OCI-LY1 (cell line): ENCODE measurements around the gene AP4S1.
A peak's percentile ranks its signal among the peaks of the same experiment; 100 is the strongest.

Source experiments
- H2AFZ ChIP-seq: fragments of 200-600 bp; sonication (generic), shearing (Covaris generic); 2 replicates; pipeline ENCODE4 v1.6.0; 2014; ENCODE audit warnings: antibody characterized with exemption, mild to moderate bottlenecking, low read length
- H3F3A ChIP-seq: fragments of 200-600 bp; sonication (generic), shearing (Covaris generic); 2 replicates; pipeline ENCODE4 v1.6.0; 2014; ENCODE audit warnings: mild to moderate bottlenecking, antibody characterized with exemption, low read length, moderate library complexity; ENCODE audit not compliant: insufficient read depth
- H3K27ac ChIP-seq: fragments of 200-600 bp; sonication (generic); 2 replicates; pipeline ENCODE4 v1.5.1; 2014; ENCODE audit warnings: low read length, mixed run types, mild to moderate bottlenecking, low read depth; ENCODE audit not compliant: poor library complexity, severe bottlenecking
- H3K27me3 ChIP-seq: fragments of 200-600 bp; sonication (generic); 2 replicates; pipeline ENCODE4 v1.6.0; 2014; ENCODE audit warnings: antibody characterized with exemption, mild to moderate bottlenecking, low read length, moderate library complexity; ENCODE audit not compliant: insufficient read depth
- H3K36me3 ChIP-seq: fragments of 200-600 bp; sonication (generic); 2 replicates; pipeline ENCODE4 v1.6.1; 2014; ENCODE audit warnings: mild to moderate bottlenecking, antibody characterized with exemption, low read length, moderate library complexity, mixed read lengths; ENCODE audit not compliant: insufficient read depth
- H3K4me1 ChIP-seq: fragments of 200-600 bp; sonication (generic); 2 replicates; pipeline ENCODE4 v1.5.1; 2014; ENCODE audit warnings: mild to moderate bottlenecking, low read length, moderate library complexity; ENCODE audit not compliant: insufficient read depth, severe bottlenecking
- H3K4me2 ChIP-seq: fragments of 200-600 bp; sonication (generic), shearing (Covaris generic); 2 replicates; pipeline ENCODE4 v1.6.1; 2014; ENCODE audit warnings: low read length
- H3K4me3 ChIP-seq: fragments of 200-600 bp; sonication (generic); 2 replicates; pipeline ENCODE4 v1.5.1; 2014; ENCODE audit warnings: low read length, low read depth, mild to moderate bottlenecking, mixed read lengths; ENCODE audit not compliant: poor library complexity, severe bottlenecking
- H3K79me2 ChIP-seq: fragments of 200-600 bp; shearing (Covaris generic); 2 replicates; pipeline ENCODE4 v1.6.1; 2016; ENCODE audit warnings: mixed run types, low read length, mixed read lengths; ENCODE audit not compliant: insufficient read depth
- H3K9ac ChIP-seq: fragments of 200-600 bp; sonication (generic), shearing (Covaris generic); 2 replicates; pipeline ENCODE4 v1.6.1; 2014; ENCODE audit warnings: mild to moderate bottlenecking, low read length, mixed read lengths
- H3K9me2 ChIP-seq: fragments of 200-600 bp; sonication (generic), shearing (Covaris generic); 2 replicates; pipeline ENCODE4 v1.6.1; 2014; ENCODE audit warnings: low read depth, mild to moderate bottlenecking, low read length, mixed read lengths
- H3K9me3 ChIP-seq: fragments of 200-600 bp; shearing (Covaris generic); 2 replicates; pipeline ENCODE4 v1.6.1; 2014; ENCODE audit warnings: low read length, mixed read lengths
- H4K20me1 ChIP-seq: fragments of 200-600 bp; sonication (generic), shearing (Covaris generic); 2 replicates; pipeline ENCODE4 v1.6.0; 2016; ENCODE audit warnings: mild to moderate bottlenecking, low read length; ENCODE audit not compliant: insufficient read depth
- EZH2 ChIP-seq: fragments of 200-600 bp; sonication (generic), shearing (Covaris generic); IDR thresholded peaks from 2 replicates; pipeline ENCODE4 v1.8.0; 2017; ENCODE audit warnings: borderline replicate concordance, mixed run types, mild to moderate bottlenecking, antibody characterized with exemption, low read length, moderate library complexity, mixed read lengths
- TF ChIP-seq, protein P1 (sequence below): fragments of 200-600 bp; sonication (generic), shearing (Covaris generic); IDR thresholded peaks from 2 replicates; pipeline ENCODE4 v1.5.1; 2017; ENCODE audit warnings: mild to moderate bottlenecking, antibody characterized with exemption, low read length, moderate library complexity, mixed read lengths

AP4S1 gene

DNA sequence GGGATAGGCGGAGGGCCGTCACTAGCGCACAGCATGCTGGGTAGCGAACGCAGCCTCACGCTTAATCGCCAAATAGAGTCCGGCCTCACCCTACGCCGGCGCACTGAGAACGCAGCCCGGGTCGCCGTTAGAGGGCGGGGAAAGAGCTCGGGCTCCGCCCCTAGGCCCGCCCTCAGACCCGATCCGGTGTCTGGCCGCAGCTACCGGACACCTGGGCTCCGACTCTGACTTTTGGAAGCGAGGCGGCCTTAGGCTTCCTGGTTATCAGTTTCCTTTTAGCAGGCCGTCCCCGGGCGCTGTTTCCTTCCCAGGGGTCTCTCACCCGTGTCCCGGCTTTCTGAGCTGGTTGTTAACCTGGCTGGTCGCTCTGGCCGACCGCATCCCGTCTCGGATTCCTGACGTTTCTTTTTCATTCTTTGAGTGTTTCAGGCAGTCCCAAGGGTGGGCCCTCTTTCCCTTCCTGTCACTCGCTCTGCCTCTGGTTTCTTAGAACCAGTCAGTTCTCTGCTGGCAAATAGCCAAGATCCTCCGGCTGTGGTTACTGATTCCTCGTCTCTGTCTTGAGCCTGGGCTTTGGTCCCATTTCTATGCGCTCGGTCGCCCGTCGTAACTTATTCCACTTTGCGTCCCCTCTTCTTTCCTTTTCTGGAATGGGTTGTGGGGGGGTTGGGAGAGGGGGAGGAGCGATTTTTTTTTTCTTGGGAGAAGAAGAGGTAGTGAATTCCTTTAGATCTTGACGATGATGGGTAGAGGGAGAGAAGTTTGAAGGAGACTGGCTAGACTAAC is 1.2 kb downstream of the AP4S1 start:
- peak overlapping the region; percentile 98 for H3K9ac ChIP-seq
- H3F3A ChIP-seq: no peaks in the 10 kb centered on the region
- H3K9me2 ChIP-seq: no peaks in the 10 kb centered on the region
- no peaks in the 10 kb centered on the region for H3K27me3 ChIP-seq
- peaks cover 36% of the 10 kb centered on the region for H3K4me1 ChIP-seq
- H2AFZ ChIP-seq: no peak overlapping the region
- peaks cover 16% of the 10 kb centered on the region for H3K36me3 ChIP-seq
- no peaks in the 10 kb centered on the region for H4K20me1 ChIP-seq
- peak overlapping the region; percentile 75 for H3K4me2 ChIP-seq
- H3K4me3 ChIP-seq: peak overlapping the region; percentile 95
- TF ChIP-seq, protein P1, sequence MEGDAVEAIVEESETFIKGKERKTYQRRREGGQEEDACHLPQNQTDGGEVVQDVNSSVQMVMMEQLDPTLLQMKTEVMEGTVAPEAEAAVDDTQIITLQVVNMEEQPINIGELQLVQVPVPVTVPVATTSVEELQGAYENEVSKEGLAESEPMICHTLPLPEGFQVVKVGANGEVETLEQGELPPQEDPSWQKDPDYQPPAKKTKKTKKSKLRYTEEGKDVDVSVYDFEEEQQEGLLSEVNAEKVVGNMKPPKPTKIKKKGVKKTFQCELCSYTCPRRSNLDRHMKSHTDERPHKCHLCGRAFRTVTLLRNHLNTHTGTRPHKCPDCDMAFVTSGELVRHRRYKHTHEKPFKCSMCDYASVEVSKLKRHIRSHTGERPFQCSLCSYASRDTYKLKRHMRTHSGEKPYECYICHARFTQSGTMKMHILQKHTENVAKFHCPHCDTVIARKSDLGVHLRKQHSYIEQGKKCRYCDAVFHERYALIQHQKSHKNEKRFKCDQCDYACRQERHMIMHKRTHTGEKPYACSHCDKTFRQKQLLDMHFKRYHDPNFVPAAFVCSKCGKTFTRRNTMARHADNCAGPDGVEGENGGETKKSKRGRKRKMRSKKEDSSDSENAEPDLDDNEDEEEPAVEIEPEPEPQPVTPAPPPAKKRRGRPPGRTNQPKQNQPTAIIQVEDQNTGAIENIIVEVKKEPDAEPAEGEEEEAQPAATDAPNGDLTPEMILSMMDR: no peak
- no peak for TF ChIP-seq EZH2
- H3K27ac ChIP-seq: peak overlapping the region; percentile 68
- H3K9me3 ChIP-seq: no peaks in the 10 kb centered on the region
- H3K79me2 ChIP-seq: peaks cover 41% of the 10 kb centered on the region

GRCh38 chr14:31027847-31028246 is 2.4 kb downstream of the AP4S1 start:
- Histone ChIP-seq H3K36me3 (peaks cover 5% of the 10 kb centered on the region; the same call in 1 of the 2 replicates), H2AFZ (no peak overlapping the region), H3K4me1 (peaks cover 38% of the 10 kb centered on the region), H3K27ac (no peak overlapping the region), H3K9ac (no peak overlapping the region), H3K9me3 (no peaks in the 10 kb centered on the region), H3K27me3 (no peaks in the 10 kb centered on the region), H3K79me2 (peaks cover 32% of the 10 kb centered on the region), H3K4me3 (no peak overlapping the region), H3K9me2 (no peaks in the 10 kb centered on the region), H3F3A (no peaks in the 10 kb centered on the region), H3K4me2 (no peak overlapping the region), H4K20me1 (no peaks in the 10 kb centered on the region)
- TF ChIP-seq, protein P1: no peak
- TF ChIP-seq EZH2: no peak

- no peaks in the 10 kb centered on the region for H3K36me3 ChIP-seq
- H3K27ac ChIP-seq: no peak overlapping the region
- H3K9ac ChIP-seq: no peak overlapping the region
- H3K4me3 ChIP-seq: no peak overlapping the region
- H3K9me2 ChIP-seq: no peaks in the 10 kb centered on the region
- TF ChIP-seq, protein P1: no peak
- TF ChIP-seq EZH2: no peak
- H3K4me2 ChIP-seq: no peak overlapping the region
- no peaks in the 10 kb centered on the region for H4K20me1 ChIP-seq
- peaks cover 17% of the 10 kb centered on the region for H3K79me2 ChIP-seq
- no peaks in the 10 kb centered on the region for H3F3A ChIP-seq
- H3K9me3 ChIP-seq: no peaks in the 10 kb centered on the region
- no peaks in the 10 kb centered on the region for H3K27me3 ChIP-seq
- peaks cover 32% of the 10 kb centered on the region for H3K4me1 ChIP-seq
- no peak overlapping the region for H2AFZ ChIP-seq
These were observed 3.8 kb downstream of the AP4S1 start for GRCh38 chr14:31029016-31029970.
